ENCODE data around the gene MT1X. TPM values are rescaled to one million over a fixed set of nuclear protein-coding genes. Genes with fewer than 3 reads are reported as not detected.
"Not testable (repeated sequence)": the region's sequence is repeated elsewhere in the genome, so short reads cannot be mapped to it uniquely, and the experiment has no call there.

MT1X gene
- total RNA-seq, 2 experiments from 2014 or later: 17.1 to 21.2 TPM

- H3K4me3 ChIP-seq (ENCODE audit: low read depth, low read length, poor library complexity, severe bottlenecking): no peak overlapping the region
- H3K9me2 ChIP-seq (ENCODE audit: insufficient read depth, low read length): no peaks in the 10 kb centered on the region
- DNase-seq (ENCODE audit: low spot score): no peak
- ChIA-PET CTCF (ENCODE audit: unreplicated experiment) (no interaction called here), POLR2A (interaction anchor here (0.7 kb wide), 1 partner anchor 27 kb away, joined by 4 read pairs; no protein-coding TSS in a partner anchor)
- H4K20me1 ChIP-seq (ENCODE audit: insufficient read depth, low read length): no peaks in the 10 kb centered on the region
- no peak overlapping the region for H2AFZ ChIP-seq (ENCODE audit: low read length)
- no peaks in the 10 kb centered on the region for H3K79me2 ChIP-seq (ENCODE audit: insufficient read depth, low read depth, low read length)
- H3K27ac ChIP-seq (ENCODE audit: low read depth, low read length, poor library complexity, severe bottlenecking): no peak overlapping the region
- BruUV-seq (replicated peaks): no TSS peak
- H3K36me3 ChIP-seq (ENCODE audit: insufficient read depth, low read length): no peaks in the 10 kb centered on the region
- H3K9me3 ChIP-seq (ENCODE audit: low read length): no peaks in the 10 kb centered on the region
- no peaks in the 10 kb centered on the region for H3K4me1 ChIP-seq (ENCODE audit: insufficient read depth, low read length, poor library complexity, severe bottlenecking)
- no peak overlapping the region for H3K4me2 ChIP-seq (ENCODE audit: low read length)
- intact Hi-C loops (cut with micrococcal nuclease; ENCODE audit: unreplicated experiment): no loop called here
- no peak for TF ChIP-seq CTCF (conservative IDR thresholded peaks at IDR 0.05; ENCODE audit: low read length)
- no peak for TF ChIP-seq EZH2phosphoT487 (IDR thresholded peaks at IDR 0.05; ENCODE audit: borderline replicate concordance, low read depth, low read length)
Observed at GRCh38 chr16:56672761-56673536, 9.3 kb upstream of the MT1X start.

GRCh38 chr16:56673921-56674320 is 8.3 kb upstream of the MT1X start:
- H3K9me2 ChIP-seq (ENCODE audit: insufficient read depth, low read length): no peaks in the 10 kb centered on the region
- no peaks in the 10 kb centered on the region for H3K79me2 ChIP-seq (ENCODE audit: insufficient read depth, low read depth, low read length)
- no peak overlapping the region for H2AFZ ChIP-seq (ENCODE audit: low read length)
- no peak overlapping the region for H3K27ac ChIP-seq (ENCODE audit: low read depth, low read length, poor library complexity, severe bottlenecking)
- H3K4me3 ChIP-seq (ENCODE audit: low read depth, low read length, poor library complexity, severe bottlenecking): no peak overlapping the region
- ChIA-PET POLR2A (no interaction called here), CTCF (ENCODE audit: unreplicated experiment) (no interaction called here)
- no peaks in the 10 kb centered on the region for H3K4me1 ChIP-seq (ENCODE audit: insufficient read depth, low read length, poor library complexity, severe bottlenecking)
- TF ChIP-seq EZH2phosphoT487 (IDR thresholded peaks at IDR 0.05; ENCODE audit: borderline replicate concordance, low read depth, low read length) (no peak), CTCF (conservative IDR thresholded peaks at IDR 0.05; ENCODE audit: low read length) (peak; percentile 52; the same call in 1 of the 2 replicates)
- peak; percentile 19 for DNase-seq (ENCODE audit: low spot score)
- no peak overlapping the region for H3K4me2 ChIP-seq (ENCODE audit: low read length)
- no peaks in the 10 kb centered on the region for H3K9me3 ChIP-seq (ENCODE audit: low read length)
- no TSS peak for BruUV-seq (replicated peaks)
- intact Hi-C loops (cut with micrococcal nuclease; ENCODE audit: unreplicated experiment): loop anchor here (1.0 kb wide), 1 partner anchor 28 kb away; no protein-coding TSS in a partner anchor
- no peaks in the 10 kb centered on the region for H4K20me1 ChIP-seq (ENCODE audit: insufficient read depth, low read length)
- H3K36me3 ChIP-seq (ENCODE audit: insufficient read depth, low read length): no peaks in the 10 kb centered on the region

GRCh38 chr16:56674570-56674969 is 7.7 kb upstream of the MT1X start:
- H3K9me3 ChIP-seq (ENCODE audit: low read length); H4K20me1 ChIP-seq (ENCODE audit: insufficient read depth, low read length); BruUV-seq (replicated peaks); H3K4me3 ChIP-seq (ENCODE audit: low read depth, low read length, poor library complexity, severe bottlenecking); H3K79me2 ChIP-seq (ENCODE audit: insufficient read depth, low read depth, low read length); H3K36me3 ChIP-seq (ENCODE audit: insufficient read depth, low read length); H2AFZ ChIP-seq (ENCODE audit: low read length); DNase-seq (ENCODE audit: low spot score); H3K27ac ChIP-seq (ENCODE audit: low read depth, low read length, poor library complexity, severe bottlenecking); CTCF ChIA-PET (ENCODE audit: unreplicated experiment); H3K4me2 ChIP-seq (ENCODE audit: low read length); H3K9me2 ChIP-seq (ENCODE audit: insufficient read depth, low read length); H3K4me1 ChIP-seq (ENCODE audit: insufficient read depth, low read length, poor library complexity, severe bottlenecking); POLR2A ChIA-PET: not testable (repeated sequence)
- intact Hi-C loops (cut with micrococcal nuclease; ENCODE audit: unreplicated experiment): loop anchor here (1.0 kb wide), 1 partner anchor 28 kb away; no protein-coding TSS in a partner anchor

Measured in OCI-LY7 (cell line).